Central memory CD8-positive, alpha-beta T cell (primary cell): ENCODE results near the gene KCTD1.

Experiments
- ATAC-seq: fragments of 150-1000 bp; cut with Tn5 transposase; replicated peaks from 2 replicates; pipeline ENCODE4 v1.10.0; 2022; ENCODE audit warnings: mild to moderate bottlenecking, moderate FRiP score, moderate number of reproducible peaks; ENCODE audit not compliant: poor library complexity, severe bottlenecking; ENCODE audit errors: extremely low read depth
- DNase-seq, 2 donors: peaks; one replicate each; pipeline ENCODE4 v3.0.0; 2021; ENCODE audit warnings: low spot score in 2 of 2
- H3K27ac Mint-ChIP-seq: one replicate; pipeline ENCODE4 v1.8.0; 2022; ENCODE audit warnings: low read depth, mild to moderate bottlenecking, moderate library complexity, mixed read lengths
- H3K27me3 Mint-ChIP-seq: one replicate; pipeline ENCODE4 v1.8.0; 2022; ENCODE audit warnings: mixed read lengths
- H3K36me3 Mint-ChIP-seq: one replicate; pipeline ENCODE4 v1.8.0; 2022; ENCODE audit warnings: mild to moderate bottlenecking, moderate library complexity, mixed read lengths; ENCODE audit not compliant: insufficient read depth
- H3K4me1 Mint-ChIP-seq: one replicate; pipeline ENCODE4 v1.8.0; 2022; ENCODE audit warnings: mixed read lengths
- H3K4me3 Mint-ChIP-seq: one replicate; pipeline ENCODE4 v1.8.0; 2022; ENCODE audit warnings: mild to moderate bottlenecking, moderate library complexity, mixed read lengths
- H3K9me3 Mint-ChIP-seq: one replicate; pipeline ENCODE4 v1.8.0; 2022; ENCODE audit warnings: mixed read lengths

Gene KCTD1

DNA sequence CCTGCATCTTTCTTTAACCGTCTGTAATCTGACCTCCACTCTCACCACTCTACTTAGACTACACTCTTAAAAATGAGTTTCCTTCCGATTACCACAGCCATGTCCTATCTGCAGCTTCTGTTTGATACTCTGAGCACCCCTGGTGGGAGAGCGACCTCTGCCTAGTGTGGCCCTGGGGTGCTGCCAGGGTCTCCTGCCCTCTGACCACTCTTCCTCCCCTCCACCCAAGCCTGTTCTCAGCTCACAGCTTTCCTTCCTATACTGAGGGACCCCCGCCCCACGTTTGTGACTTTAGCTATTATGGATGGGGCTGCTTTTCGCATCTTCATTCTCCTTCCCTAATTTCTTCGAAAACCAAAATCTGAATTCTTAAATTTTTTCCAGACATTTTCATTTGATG is 132.7 kb downstream of the KCTD1 start:
- Mint-ChIP-seq H3K36me3 (no peaks in the 10 kb centered on the region), H3K27me3 (no peaks in the 10 kb centered on the region)

GRCh38 chr18:26414901-26415440 is 133.4 kb downstream of the KCTD1 start:
- ATAC-seq (no peak), DNase-seq (no peak)
- Mint-ChIP-seq H3K27ac (no peak overlapping the region), H3K27me3 (no peaks in the 10 kb centered on the region), H3K4me1 (no peaks in the 10 kb centered on the region), H3K9me3 (no peaks in the 10 kb centered on the region), H3K36me3 (no peaks in the 10 kb centered on the region), H3K4me3 (no peak overlapping the region)

More for the DNA sequence above, 132.7 kb downstream of the KCTD1 start:
- no peaks in the 10 kb centered on the region for H3K4me1 Mint-ChIP-seq
- no peak for DNase-seq
- H3K27ac Mint-ChIP-seq: no peak overlapping the region
- no peaks in the 10 kb centered on the region for H3K9me3 Mint-ChIP-seq
- no peak overlapping the region for H3K4me3 Mint-ChIP-seq
- ATAC-seq: no peak

DNA sequence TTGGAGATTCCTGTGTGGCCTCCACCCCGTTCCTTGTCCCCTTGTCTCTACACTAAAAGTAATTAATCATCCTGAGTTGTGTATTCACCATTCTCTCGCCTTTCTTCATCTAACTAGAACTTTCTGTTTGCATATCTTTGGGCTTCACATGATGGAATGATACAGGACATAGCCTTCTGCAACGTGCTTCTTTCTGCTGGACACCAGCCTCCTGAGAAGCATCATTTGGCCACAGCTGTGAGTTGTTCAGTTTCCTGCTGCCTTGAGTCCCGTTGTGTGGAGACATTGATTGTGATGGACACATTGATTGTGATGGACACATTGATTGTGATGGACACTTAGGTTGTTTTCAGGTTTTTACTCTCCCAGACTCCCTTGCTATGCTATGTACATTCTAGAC is 139.3 kb downstream of the KCTD1 start:
- Mint-ChIP-seq H3K4me3 (no peak overlapping the region), H3K27me3 (no peaks in the 10 kb centered on the region), H3K9me3 (no peaks in the 10 kb centered on the region), H3K4me1 (no peaks in the 10 kb centered on the region), H3K36me3 (peaks cover 3% of the 10 kb centered on the region), H3K27ac (no peak overlapping the region)
- DNase-seq (no peak), ATAC-seq (no peak)

DNA sequence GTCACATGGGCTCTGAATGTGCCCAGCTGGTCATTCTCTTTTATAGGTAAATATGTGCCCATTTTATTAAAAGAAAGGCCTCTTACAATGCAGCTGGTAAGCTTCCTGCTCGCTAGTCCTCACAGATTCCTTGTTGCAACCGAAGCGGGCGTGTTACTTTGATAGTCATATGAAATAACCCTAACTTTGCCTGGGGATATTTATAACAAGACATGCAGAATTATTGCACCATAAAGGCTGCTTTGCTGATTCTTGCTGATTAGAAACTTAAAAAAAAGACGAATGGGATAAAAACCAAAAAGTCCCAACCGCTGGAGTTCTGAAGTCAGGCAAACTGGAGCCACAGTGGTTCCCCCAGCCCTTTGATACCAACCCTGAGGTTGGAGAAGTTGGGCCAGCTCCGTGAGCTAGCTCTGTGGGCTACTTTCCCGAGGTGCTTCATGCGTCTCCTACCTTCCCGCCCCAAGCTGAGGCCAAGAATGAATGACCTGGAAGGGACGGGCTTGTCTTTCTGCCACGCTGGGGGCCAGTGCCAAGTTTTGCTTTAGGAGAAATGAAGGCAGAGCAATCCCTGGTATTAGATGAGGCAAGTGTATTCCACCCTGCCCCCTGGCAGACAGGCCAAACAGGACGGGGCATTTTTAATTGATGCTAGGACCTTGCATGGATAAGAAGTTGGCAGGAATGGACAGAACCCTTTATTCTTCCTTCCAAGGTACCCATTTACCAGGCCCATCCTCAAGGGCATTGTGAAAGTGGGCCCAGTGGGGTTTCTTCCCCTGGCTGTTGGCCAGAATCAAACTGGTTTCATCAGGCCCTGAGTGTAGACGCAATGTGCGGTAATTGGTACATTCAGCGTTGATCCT is 140.4 kb downstream of the KCTD1 start:
- H3K36me3 Mint-ChIP-seq: peaks cover 3% of the 10 kb centered on the region
- H3K4me3 Mint-ChIP-seq: no peak overlapping the region
- H3K4me1 Mint-ChIP-seq: no peaks in the 10 kb centered on the region
- no peak overlapping the region for H3K27ac Mint-ChIP-seq
- H3K9me3 Mint-ChIP-seq: no peaks in the 10 kb centered on the region
- no peaks in the 10 kb centered on the region for H3K27me3 Mint-ChIP-seq
- DNase-seq: no peak
- ATAC-seq: no peak

- Mint-ChIP-seq H3K4me3 (no peak overlapping the region), H3K27me3 (no peaks in the 10 kb centered on the region), H3K9me3 (no peaks in the 10 kb centered on the region), H3K4me1 (no peaks in the 10 kb centered on the region), H3K36me3 (peaks cover 3% of the 10 kb centered on the region), H3K27ac (no peak overlapping the region)
- DNase-seq: no peak
- no peak for ATAC-seq
Measured at GRCh38 chr18:26406854-26407517, 141.4 kb downstream of the KCTD1 start.

GRCh38 chr18:26406324-26406723 is 142.0 kb downstream of the KCTD1 start:
- no peak for DNase-seq
- H3K36me3 Mint-ChIP-seq: peaks cover 3% of the 10 kb centered on the region
- no peaks in the 10 kb centered on the region for H3K4me1 Mint-ChIP-seq
- H3K27me3 Mint-ChIP-seq: no peaks in the 10 kb centered on the region
- no peaks in the 10 kb centered on the region for H3K9me3 Mint-ChIP-seq
- ATAC-seq: no peak
- H3K27ac Mint-ChIP-seq: no peak overlapping the region
- no peak overlapping the region for H3K4me3 Mint-ChIP-seq

DNA sequence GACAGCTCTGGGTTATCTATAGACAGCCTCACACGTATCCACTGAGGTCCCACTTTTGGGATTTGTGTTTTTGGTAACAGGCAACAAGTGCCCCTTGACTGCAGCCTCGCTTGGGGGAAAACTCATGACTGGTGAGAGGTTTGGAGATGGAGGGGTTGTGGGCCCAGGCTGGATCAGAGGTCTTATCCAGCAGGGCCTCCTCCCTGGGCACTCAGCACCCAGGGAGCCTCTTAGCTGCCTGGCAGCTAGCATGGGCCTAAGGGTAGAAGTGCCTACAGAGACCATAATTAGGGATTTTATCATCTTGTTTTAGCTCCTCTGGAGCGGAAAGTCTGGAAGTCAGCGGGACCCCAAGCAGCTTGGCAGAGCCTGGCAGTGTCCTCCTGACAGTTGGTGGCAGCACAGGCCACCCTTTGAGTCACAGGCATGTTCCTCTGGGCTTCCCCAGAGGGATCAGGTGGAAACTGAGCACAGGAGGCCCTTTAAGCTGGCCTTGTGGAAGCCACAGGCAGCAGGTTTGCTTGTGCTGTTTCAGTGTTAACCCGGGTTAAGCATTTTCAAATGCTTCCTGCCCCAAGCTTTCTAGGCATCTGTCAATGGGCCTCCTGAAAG is 143.1 kb downstream of the KCTD1 start:
- Mint-ChIP-seq H3K4me1 (no peaks in the 10 kb centered on the region), H3K27me3 (no peaks in the 10 kb centered on the region), H3K9me3 (no peaks in the 10 kb centered on the region), H3K36me3 (peaks cover 3% of the 10 kb centered on the region), H3K4me3 (no peak overlapping the region), H3K27ac (no peak overlapping the region)
- DNase-seq: no peak
- no peak for ATAC-seq
